ENCODE measurements around the gene MBP.

DNA sequence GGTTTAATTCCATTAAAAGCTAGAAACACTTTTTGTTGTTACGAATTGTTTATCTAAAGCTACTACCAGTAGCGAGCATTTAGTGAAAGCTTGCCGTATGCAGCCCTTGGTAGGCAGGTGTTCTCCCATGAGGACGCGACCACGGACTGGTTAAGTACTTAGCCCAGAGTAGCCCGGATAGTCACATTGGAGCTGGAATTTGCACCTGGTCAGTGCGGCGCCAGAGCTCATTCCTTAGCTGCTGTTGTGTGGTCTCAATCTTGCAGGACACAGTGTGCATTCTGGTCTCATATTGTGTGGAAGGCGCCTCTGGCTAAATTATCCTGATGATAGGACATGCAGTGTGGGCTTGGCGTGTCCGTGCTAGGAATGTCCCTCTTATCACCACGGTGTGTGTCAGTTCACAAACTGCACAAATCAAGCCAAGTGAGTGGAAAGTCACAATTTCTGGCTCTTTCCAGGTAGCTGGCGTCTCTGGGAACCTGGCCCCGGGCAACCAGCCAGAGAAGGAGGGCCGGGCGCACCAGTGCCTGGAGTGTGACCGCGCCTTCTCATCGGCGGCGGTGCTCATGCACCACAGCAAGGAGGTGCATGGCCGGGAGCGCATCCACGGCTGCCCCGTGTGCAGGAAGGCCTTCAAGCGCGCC lies 176.9 kb downstream of the MBP start:
- TF ChIP-seq, protein P1, sequence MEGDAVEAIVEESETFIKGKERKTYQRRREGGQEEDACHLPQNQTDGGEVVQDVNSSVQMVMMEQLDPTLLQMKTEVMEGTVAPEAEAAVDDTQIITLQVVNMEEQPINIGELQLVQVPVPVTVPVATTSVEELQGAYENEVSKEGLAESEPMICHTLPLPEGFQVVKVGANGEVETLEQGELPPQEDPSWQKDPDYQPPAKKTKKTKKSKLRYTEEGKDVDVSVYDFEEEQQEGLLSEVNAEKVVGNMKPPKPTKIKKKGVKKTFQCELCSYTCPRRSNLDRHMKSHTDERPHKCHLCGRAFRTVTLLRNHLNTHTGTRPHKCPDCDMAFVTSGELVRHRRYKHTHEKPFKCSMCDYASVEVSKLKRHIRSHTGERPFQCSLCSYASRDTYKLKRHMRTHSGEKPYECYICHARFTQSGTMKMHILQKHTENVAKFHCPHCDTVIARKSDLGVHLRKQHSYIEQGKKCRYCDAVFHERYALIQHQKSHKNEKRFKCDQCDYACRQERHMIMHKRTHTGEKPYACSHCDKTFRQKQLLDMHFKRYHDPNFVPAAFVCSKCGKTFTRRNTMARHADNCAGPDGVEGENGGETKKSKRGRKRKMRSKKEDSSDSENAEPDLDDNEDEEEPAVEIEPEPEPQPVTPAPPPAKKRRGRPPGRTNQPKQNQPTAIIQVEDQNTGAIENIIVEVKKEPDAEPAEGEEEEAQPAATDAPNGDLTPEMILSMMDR (IDR thresholded peaks at IDR 0.05; ENCODE audit: insufficient read depth, low read length): no peak
- TF ChIP-seq POLR2AphosphoS5 (IDR thresholded peaks at IDR 0.05; ENCODE audit: low read depth): no peak
- TF ChIP-seq, protein P2, sequence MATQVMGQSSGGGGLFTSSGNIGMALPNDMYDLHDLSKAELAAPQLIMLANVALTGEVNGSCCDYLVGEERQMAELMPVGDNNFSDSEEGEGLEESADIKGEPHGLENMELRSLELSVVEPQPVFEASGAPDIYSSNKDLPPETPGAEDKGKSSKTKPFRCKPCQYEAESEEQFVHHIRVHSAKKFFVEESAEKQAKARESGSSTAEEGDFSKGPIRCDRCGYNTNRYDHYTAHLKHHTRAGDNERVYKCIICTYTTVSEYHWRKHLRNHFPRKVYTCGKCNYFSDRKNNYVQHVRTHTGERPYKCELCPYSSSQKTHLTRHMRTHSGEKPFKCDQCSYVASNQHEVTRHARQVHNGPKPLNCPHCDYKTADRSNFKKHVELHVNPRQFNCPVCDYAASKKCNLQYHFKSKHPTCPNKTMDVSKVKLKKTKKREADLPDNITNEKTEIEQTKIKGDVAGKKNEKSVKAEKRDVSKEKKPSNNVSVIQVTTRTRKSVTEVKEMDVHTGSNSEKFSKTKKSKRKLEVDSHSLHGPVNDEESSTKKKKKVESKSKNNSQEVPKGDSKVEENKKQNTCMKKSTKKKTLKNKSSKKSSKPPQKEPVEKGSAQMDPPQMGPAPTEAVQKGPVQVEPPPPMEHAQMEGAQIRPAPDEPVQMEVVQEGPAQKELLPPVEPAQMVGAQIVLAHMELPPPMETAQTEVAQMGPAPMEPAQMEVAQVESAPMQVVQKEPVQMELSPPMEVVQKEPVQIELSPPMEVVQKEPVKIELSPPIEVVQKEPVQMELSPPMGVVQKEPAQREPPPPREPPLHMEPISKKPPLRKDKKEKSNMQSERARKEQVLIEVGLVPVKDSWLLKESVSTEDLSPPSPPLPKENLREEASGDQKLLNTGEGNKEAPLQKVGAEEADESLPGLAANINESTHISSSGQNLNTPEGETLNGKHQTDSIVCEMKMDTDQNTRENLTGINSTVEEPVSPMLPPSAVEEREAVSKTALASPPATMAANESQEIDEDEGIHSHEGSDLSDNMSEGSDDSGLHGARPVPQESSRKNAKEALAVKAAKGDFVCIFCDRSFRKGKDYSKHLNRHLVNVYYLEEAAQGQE (IDR thresholded peaks at IDR 0.05; ENCODE audit: insufficient replicate concordance, low read depth): no peak

Measured in HL-60 (cell line).